Measurements from ENCODE around the gene UROD. TPM values are rescaled to one million over a fixed set of nuclear protein-coding genes. Genes with fewer than 3 reads are reported as not detected.

Gene UROD
- total RNA-seq, 1 donor from 2014 or later = 96.1 TPM

DNA sequence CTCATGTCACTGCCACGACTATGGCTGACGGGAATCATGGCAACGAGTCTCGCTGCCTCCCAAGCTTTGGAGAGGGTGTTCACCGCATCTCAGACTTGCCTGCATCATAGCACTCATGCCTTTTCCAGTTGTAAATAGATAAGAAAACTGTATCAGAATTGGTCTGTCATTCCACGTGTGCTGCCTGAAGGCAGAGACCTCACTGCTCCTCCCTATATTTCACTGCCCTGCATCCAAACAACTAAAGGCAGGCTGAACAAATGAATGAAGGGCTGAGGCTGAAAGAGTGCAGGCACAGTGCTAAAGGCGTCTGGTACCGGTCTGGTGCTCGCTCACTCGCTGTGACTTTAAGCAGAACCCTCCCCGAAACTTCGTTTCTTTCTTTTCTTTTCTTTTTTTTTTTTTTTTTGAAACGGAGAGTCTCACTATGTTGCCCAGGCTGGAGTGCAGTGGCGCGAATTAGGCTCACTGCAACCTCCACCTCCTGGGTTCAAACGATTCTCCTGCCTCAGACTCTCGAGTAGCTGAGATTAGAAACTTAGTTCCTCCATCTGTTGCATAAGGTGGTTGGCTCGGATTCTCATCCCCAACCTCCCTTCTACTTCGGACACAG is 26.2 kb upstream of the UROD start:
- no peaks in the 10 kb centered on the region for H3K9me3 Mint-ChIP-seq (ENCODE audit: unreplicated experiment)
- peak overlapping the region; percentile 95 for H3K4me3 Mint-ChIP-seq (ENCODE audit: unreplicated experiment)
- FAIRE-seq = no peak
- Histone ChIP-seq H2AFZ (ENCODE audit: low read depth, low read length) (peak overlapping the region; percentile 96), H3K4me3 (ENCODE audit: insufficient read depth, low read depth, low read length) (peak overlapping the region; percentile 94), H3K4me2 (ENCODE audit: low read length) (peak overlapping the region; percentile 87), H3K9ac (ENCODE audit: low read length) (peak overlapping the region; percentile 88), H3K27me3 (ENCODE audit: insufficient read depth, low read length) (no peaks in the 10 kb centered on the region), H3K79me2 (ENCODE audit: insufficient read depth, low read length) (peaks cover 25% of the 10 kb centered on the region), H3K27ac (ENCODE audit: low read depth, low read length) (peak overlapping the region; percentile 63), H3K9me3 (ENCODE audit: insufficient read depth, low read depth, low read length) (no peaks in the 10 kb centered on the region), H3K4me1 (ENCODE audit: insufficient read depth, low read length) (peaks cover 12% of the 10 kb centered on the region), H4K20me1 (ENCODE audit: insufficient read depth, low read length) (peaks cover 4% of the 10 kb centered on the region), H3K36me3 (ENCODE audit: insufficient read depth, low read length) (no peaks in the 10 kb centered on the region)
- no peaks in the 10 kb centered on the region for H3K27me3 Mint-ChIP-seq (ENCODE audit: low read depth, unreplicated experiment)
- peak overlapping the region; percentile 66 for H3K27ac Mint-ChIP-seq (ENCODE audit: unreplicated experiment)
- DNase-seq (ENCODE audit: low read depth) = peak; percentile 13
- TF ChIP-seq CTCF (IDR thresholded peaks at IDR 0.05; ENCODE audit: insufficient read depth, low read depth, low read length) = no peak
- H3K36me3 Mint-ChIP-seq (ENCODE audit: low read depth, unreplicated experiment) = peaks cover 2% of the 10 kb centered on the region
- peaks cover 6% of the 10 kb centered on the region for H3K4me1 Mint-ChIP-seq (ENCODE audit: low read depth, unreplicated experiment)

GRCh38 chr1:44988531-44989156 is 23.4 kb upstream of the UROD start:
- Mint-ChIP-seq H3K9me3 (ENCODE audit: unreplicated experiment) (no peaks in the 10 kb centered on the region), H3K4me3 (ENCODE audit: unreplicated experiment) (no peak overlapping the region), H3K27me3 (ENCODE audit: low read depth, unreplicated experiment) (no peaks in the 10 kb centered on the region), H3K27ac (ENCODE audit: unreplicated experiment) (no peak overlapping the region), H3K4me1 (ENCODE audit: low read depth, unreplicated experiment) (peaks cover 6% of the 10 kb centered on the region), H3K36me3 (ENCODE audit: low read depth, unreplicated experiment) (peaks cover 2% of the 10 kb centered on the region)
- FAIRE-seq = no peak
- no peak for DNase-seq (ENCODE audit: low read depth)
- H3K4me2 ChIP-seq (ENCODE audit: low read length) = no peak overlapping the region
- no peaks in the 10 kb centered on the region for H3K27me3 ChIP-seq (ENCODE audit: insufficient read depth, low read length)
- no peak overlapping the region for H3K27ac ChIP-seq (ENCODE audit: low read depth, low read length)
- H3K9me3 ChIP-seq (ENCODE audit: insufficient read depth, low read depth, low read length) = no peaks in the 10 kb centered on the region
- no peaks in the 10 kb centered on the region for H3K36me3 ChIP-seq (ENCODE audit: insufficient read depth, low read length)
- peaks cover 21% of the 10 kb centered on the region for H3K79me2 ChIP-seq (ENCODE audit: insufficient read depth, low read length)
- TF ChIP-seq CTCF (IDR thresholded peaks at IDR 0.05; ENCODE audit: insufficient read depth, low read depth, low read length) (no peak), EZH2 (IDR thresholded peaks at IDR 0.05; ENCODE audit: insufficient read depth, low read length) (no peak)
- no peak overlapping the region for H2AFZ ChIP-seq (ENCODE audit: low read depth, low read length)
- H3K9ac ChIP-seq (ENCODE audit: low read length) = no peak overlapping the region
- H4K20me1 ChIP-seq (ENCODE audit: insufficient read depth, low read length) = peaks cover 4% of the 10 kb centered on the region
- peaks cover 12% of the 10 kb centered on the region for H3K4me1 ChIP-seq (ENCODE audit: insufficient read depth, low read length)
- no peak overlapping the region for H3K4me3 ChIP-seq (ENCODE audit: insufficient read depth, low read depth, low read length)

GRCh38 chr1:44994309-44994898 is 17.6 kb upstream of the UROD start:
- TF ChIP-seq EZH2 (IDR thresholded peaks at IDR 0.05; ENCODE audit: insufficient read depth, low read length) (no peak), CTCF (IDR thresholded peaks at IDR 0.05; ENCODE audit: insufficient read depth, low read depth, low read length) (no peak)
- Mint-ChIP-seq H3K36me3 (ENCODE audit: low read depth, unreplicated experiment) (no peaks in the 10 kb centered on the region), H3K9me3 (ENCODE audit: unreplicated experiment) (no peaks in the 10 kb centered on the region), H3K27me3 (ENCODE audit: low read depth, unreplicated experiment) (no peaks in the 10 kb centered on the region), H3K4me1 (ENCODE audit: low read depth, unreplicated experiment) (no peaks in the 10 kb centered on the region), H3K27ac (ENCODE audit: unreplicated experiment) (no peak overlapping the region), H3K4me3 (ENCODE audit: unreplicated experiment) (no peak overlapping the region)
- H3K4me1 ChIP-seq (ENCODE audit: insufficient read depth, low read length) = no peaks in the 10 kb centered on the region
- DNase-seq (ENCODE audit: low read depth) (no peak), FAIRE-seq (no peak)
- H3K9ac ChIP-seq (ENCODE audit: low read length) = no peak overlapping the region
- H3K4me3 ChIP-seq (ENCODE audit: insufficient read depth, low read depth, low read length) = no peak overlapping the region
- H4K20me1 ChIP-seq (ENCODE audit: insufficient read depth, low read length) = no peaks in the 10 kb centered on the region
- H3K36me3 ChIP-seq (ENCODE audit: insufficient read depth, low read length) = no peaks in the 10 kb centered on the region
- no peaks in the 10 kb centered on the region for H3K9me3 ChIP-seq (ENCODE audit: insufficient read depth, low read depth, low read length)
- H3K79me2 ChIP-seq (ENCODE audit: insufficient read depth, low read length) = no peaks in the 10 kb centered on the region
- no peak overlapping the region for H2AFZ ChIP-seq (ENCODE audit: low read depth, low read length)
- no peak overlapping the region for H3K4me2 ChIP-seq (ENCODE audit: low read length)
- no peak overlapping the region for H3K27ac ChIP-seq (ENCODE audit: low read depth, low read length)
- H3K27me3 ChIP-seq (ENCODE audit: insufficient read depth, low read length) = no peaks in the 10 kb centered on the region
